ENCODE measurements around the gene RHOBTB1.

DNA sequence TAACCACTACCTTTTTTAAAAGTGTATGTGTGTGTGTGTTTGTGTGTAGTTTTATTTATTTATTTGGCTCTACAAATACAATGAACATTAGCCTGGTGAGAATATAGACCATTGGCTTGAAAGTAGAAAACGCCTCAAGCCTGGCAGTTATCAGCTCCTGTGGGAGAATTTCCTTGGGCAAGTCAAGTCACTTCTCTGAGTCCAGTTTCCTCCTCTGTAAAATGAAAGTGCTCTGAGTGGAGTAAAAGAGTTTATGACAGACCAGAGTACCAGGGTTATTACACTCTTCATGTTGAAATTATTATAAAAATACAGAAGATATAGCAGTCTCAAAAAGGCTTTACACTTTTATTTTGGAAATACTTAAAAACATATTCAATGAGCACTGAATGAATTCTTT is 10.1 kb upstream of the RHOBTB1 start:
- TF ChIP-seq, protein P1, sequence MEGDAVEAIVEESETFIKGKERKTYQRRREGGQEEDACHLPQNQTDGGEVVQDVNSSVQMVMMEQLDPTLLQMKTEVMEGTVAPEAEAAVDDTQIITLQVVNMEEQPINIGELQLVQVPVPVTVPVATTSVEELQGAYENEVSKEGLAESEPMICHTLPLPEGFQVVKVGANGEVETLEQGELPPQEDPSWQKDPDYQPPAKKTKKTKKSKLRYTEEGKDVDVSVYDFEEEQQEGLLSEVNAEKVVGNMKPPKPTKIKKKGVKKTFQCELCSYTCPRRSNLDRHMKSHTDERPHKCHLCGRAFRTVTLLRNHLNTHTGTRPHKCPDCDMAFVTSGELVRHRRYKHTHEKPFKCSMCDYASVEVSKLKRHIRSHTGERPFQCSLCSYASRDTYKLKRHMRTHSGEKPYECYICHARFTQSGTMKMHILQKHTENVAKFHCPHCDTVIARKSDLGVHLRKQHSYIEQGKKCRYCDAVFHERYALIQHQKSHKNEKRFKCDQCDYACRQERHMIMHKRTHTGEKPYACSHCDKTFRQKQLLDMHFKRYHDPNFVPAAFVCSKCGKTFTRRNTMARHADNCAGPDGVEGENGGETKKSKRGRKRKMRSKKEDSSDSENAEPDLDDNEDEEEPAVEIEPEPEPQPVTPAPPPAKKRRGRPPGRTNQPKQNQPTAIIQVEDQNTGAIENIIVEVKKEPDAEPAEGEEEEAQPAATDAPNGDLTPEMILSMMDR (IDR thresholded peaks at IDR 0.05) = no peak
- TF ChIP-seq POLR2A (IDR thresholded peaks at IDR 0.05) = no peak
